Effector CD4-positive, alpha-beta T cell (primary cell): ENCODE measurements around the gene RNU1-3.
"Not testable (repeated sequence)": the region's sequence is repeated elsewhere in the genome, so short reads cannot be mapped to it uniquely, and the experiment has no call there.

Source experiments
- DNase-seq: peaks from one replicate; pipeline ENCODE4 v3.0.0-alpha.2; 2020

Gene RNU1-3

DNA sequence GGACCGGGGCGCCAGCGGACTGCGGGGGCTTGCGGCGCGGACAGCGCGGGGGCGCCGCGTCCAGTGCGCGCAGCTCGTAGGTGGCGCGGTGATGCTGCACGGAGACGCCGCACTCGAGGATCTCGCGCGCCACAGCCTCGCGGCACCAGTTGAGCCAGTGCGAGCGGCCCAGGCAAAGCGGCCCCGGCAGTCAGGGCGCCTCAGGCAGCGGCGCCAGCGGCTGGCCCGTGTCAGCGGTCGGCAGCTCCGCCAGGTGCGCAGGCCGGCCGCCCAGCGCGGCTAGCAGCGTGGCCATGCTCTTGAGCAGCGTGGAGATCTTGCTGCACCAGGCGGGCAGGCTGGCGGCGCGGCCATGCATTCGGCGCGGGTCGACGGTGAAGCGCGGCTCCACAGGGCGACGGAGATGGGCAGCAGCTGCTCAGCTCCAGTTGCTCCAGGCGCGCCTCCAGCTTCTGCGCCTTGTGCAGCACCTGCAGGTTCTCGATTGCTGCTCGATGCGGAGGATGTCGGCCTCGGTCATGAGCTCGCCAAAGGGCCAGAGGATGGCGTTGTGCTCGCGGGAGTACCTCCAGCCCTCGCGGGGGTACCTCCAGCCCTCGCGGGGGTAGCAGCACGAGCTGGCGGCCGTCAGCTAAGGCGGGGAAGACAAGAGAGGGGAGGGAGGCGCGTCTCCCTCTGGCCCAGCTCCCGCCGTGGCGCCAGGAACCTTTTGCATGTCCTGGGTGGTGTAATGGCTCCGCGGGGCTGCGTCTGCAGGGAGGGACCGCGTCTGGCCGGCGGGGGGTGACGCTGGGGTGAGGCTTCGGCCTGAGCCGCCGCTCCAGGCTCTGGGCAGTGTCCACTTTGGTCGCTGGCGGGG is 26.9 kb upstream of the RNU1-3 start:
- not testable (repeated sequence) for DNase-seq

DNA sequence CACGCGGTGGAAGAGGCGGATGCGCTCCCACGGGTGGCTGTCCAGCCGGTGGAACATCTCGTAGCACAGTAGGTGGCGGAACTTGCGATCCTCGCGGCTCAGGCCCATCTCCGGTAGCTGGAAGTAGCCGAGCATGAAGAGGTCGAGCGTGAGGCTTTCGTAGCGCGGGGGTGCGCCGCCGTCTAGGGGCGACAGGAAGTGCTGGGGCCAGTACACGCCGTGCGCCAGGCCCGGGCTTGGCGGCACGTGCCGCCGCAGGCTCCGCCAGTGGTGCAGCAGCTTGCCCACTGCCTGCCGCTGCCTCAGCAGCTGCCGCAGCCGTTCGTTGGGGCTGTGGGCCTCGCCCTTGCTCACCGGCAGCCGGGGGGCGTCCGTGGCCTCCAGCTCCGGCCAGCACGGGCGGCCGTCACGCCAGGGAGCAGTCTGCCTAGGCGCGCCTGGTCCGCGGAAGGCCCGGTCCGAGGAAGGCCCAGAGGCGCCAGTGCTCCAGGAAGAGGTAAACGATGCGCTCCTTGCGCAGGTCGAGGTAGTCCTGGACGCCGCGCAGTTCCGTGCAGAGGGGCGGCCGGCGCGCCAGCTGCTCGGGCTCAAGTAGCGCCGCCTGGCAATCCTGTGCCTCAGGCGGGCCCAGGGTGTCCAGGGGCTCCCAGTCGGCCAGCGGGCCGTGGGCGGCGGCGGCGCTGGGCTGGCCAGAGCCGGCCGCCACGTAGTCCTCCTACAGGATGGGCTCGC is 26.1 kb upstream of the RNU1-3 start:
- DNase-seq = not testable (repeated sequence)

DNA sequence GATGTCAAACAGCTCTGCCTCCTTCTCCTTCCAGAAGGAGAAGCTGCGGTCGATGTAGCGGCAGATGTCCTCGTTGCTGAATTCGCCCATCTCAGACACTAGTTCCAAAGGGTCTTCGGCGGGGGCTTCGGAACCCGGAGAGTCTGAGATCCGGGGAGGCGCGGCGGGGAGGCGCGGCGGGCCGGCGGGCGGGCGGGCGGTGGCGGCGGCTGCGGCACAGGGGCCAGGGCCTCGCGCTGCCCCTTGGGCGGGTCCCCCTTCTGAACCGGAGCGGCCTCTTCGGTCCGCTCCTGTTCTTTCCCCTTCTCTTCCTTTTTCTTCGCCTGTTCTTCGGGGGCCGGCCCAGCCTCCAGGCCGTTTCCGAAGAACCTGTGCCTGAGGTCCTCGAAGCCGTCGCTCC is 25.5 kb upstream of the RNU1-3 start:
- not testable (repeated sequence) for DNase-seq

DNA sequence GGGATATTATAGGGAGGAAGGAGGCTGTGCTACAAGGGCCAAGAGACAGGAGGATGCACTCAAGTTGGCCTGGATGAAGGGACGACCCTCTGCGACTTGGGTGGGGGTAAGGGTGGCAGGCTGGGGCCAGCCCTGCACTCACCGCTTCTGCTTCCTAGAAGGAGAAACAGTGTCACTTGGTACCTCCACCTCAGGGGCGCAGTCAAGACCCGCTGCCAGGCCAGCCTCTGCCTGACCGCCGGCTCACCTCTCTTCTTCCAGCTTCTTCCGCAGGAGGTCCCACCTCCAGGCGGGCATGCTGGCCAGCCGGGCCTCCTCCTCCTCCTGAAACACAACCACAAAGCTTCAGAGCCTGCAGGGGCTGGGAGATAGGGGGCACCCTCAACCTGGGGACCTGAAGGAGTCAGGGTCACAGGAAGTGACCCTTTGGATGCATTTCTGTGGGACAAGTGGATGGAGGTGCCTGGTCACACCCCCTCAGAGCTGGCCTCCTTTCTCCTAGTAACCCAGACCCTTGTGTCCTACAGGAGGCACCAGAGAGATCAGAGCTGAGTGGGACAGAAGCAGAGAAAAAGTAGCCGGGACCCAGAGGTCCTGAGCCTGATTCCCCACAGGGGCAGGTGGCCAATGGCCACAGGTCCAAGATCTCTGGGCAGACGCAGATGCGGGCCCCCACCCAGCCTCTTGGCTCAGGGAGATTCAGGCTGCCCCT is 24.4 kb upstream of the RNU1-3 start:
- not testable (repeated sequence) for DNase-seq

DNA sequence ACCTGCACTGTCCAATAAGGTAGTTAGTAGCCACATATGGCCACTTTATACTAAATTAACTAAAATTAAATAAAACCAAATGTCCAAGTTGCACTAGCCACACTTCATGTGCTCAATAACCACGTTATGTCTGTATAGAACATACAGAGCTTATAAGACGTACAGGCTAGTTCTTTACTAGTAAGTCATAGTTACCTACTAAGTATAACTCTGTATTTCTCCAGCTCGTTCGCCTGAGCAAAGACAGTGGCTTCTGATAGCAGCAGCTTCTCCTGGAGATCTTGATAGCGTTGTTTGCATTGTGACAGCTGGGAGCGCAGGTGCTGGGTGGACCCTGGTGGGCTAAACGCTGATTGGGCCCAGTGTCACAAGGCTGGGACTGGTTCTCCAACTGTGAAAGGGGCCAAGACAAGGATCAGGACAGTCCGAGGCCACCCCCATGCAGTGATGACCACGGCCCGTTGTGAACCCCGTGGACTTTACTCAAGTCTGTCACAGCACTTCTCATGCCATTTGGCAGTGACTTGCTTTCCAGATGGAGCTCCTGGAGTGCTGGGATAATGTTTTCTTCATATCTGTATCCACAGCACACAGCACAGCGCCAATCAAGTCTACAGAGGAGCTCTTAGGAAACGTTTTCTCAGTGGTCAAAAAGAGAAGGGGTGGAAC is 20.5 kb upstream of the RNU1-3 start:
- DNase-seq = not testable (repeated sequence)

DNA sequence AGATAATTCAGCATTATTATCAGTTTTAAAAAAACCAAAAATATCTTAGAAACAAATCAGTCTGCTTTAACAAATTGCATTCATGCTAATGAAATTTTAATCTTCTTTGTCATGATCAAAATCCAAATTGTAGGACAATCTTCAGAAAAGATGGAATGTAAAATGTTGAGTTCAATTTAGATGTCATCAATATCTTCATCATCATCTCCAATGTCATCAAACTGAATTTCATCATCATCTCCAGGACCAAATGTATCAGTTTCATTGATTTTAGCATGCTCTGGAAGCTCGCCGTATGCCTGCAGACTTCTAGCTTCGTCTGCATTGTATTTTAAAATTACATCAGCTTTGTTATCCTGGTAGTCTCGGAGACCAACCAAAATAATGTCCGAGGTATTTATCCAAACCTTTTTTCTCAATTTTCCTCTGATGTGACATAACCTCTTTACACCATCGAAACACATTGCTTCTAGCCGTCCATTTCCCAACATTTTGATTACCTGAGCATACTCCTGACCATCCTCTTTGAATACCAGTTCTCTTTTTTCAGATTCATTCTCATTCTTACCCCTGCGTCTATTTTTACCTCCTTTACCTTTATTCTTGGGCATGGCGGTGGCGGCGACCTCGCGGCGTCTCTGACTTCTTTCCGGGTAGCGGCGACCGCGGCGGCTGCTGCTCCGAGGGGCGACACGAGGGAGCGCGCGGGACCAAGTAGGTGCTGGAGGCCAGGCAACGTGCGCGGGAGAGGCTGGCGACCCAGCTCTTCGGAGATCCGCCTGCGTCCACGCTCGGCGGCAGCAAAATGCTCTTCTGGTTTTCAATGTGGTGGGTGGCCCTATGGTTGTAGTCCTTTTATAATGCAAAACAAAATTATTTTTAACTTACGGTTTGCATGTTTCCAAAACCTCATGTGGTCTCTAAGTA is 19.0 kb upstream of the RNU1-3 start:
- not testable (repeated sequence) for DNase-seq

DNA sequence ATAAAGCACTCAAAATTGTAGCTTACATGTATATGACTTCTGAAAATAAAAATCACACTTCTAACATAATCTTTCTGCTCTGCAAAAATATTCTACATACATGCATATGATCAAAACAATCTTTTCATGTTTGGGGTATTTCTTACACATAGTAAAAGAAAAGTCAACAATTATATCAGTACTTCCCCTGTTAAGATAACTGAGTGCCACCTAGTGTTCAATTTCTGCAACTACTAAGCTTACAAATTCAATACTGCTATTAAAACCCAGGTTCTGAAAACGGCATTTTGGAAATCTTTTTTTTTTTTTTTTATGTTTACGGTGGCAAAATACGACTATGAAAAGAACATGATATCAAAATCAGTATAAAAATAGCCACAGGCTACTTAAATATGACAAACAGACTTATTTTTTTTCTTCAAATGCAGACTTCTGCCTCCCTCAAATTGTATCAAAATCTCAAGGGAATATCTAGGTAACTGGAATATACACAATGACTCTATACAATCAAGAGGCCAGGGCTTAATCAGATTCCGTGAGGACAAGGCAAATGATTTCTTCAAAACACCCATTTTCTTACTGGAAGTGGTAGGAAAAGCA is 18.1 kb upstream of the RNU1-3 start:
- DNase-seq = not testable (repeated sequence)

DNA sequence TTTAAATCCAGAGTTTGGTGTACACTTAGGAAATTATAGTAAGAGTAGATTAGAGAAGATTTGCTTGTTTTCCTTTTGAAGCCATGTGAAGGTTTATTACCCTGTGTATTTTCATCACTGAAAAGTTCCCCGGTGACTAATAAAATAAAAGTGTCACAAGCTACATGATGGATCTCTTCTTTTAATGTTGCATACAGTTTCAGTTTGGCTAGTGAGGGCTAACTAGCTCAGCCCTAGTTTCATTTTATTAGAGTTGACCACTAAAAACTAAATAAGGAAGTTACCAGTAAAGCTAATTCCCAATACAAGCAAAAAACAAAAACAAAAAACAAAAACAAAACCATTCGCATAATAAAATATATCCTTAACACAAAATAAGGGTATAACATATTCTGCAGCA is 17.4 kb upstream of the RNU1-3 start:
- not testable (repeated sequence) for DNase-seq

DNA sequence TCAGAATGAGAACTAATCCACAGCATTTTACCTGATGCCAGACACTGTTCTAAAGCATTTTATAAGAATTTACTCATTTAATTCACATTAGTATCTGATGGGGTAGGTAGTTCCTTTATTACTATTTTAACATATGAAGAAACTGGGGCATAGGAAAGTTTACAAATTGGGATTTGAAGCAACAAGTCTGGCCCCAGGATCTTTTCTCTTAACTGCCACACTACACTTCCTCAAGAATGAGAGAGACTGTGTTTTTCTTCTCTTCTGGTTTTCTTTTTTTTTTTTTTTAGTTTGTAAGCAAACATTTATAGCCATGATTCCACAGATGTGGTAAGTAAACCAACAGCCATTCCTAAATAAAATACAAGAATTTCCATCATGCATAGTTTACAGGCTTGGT is 16.1 kb upstream of the RNU1-3 start:
- not testable (repeated sequence) for DNase-seq

DNA sequence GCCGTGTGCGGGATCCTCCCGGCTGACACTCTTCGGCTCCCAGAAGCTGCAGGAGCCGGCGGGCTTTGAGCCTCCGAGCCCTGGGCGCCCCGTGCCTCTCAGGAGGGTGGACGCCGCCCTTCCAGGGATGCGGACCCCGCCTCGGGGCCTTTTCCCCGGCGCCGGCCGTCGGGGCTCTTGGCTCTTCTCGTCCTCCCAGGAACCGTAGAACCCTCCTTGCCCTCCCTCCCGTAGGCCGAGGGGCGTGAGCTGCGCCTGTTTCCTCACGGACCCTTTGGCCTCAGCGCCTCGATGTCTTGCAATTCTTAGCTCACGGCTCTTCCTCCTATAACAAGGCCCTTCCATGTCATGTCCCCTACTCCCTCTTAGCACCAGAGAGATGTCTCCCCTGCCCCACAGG is 13.6 kb upstream of the RNU1-3 start:
- DNase-seq = not testable (repeated sequence)

DNA sequence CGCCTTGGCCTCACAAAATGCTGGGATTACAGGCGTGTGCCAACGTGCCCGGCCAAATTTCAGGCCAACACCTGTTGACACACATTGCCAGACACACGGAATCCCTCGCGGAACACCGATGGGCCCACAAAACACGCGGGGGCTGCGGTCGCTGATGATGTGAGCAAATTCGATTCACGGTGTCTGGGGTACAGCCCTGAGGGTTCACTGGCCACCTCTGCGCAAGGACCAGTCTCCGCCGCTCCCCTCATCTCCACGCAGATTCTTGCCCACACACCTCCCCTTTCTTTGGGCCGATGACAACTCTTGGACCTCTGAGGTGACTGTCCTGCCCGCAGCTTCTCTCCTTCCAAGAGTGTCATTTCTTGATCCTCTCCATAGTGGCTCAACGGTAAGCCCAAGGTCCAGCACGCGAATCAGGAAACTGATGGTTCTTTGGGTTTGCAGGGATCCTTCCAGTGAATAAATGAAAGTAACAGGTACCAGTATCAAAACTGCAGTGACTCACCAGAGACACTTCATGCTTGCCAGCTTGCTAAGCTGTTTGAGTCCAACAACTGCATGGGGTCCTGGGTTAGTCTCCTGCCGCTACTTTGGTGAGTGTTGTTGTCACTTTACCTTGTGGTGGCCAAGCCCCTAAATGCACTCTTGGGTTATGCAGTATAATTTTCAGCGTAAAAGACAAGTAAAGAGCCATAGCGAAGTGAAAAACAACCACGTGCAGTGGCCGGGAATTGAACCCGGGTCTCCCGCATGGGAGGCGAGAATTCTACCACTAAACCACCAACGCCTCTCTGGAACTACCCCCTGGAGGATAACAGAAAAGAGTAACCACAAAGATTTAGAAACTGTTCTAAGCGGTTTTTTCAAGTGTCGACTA is 11.0 kb upstream of the RNU1-3 start:
- no peak for DNase-seq

DNA sequence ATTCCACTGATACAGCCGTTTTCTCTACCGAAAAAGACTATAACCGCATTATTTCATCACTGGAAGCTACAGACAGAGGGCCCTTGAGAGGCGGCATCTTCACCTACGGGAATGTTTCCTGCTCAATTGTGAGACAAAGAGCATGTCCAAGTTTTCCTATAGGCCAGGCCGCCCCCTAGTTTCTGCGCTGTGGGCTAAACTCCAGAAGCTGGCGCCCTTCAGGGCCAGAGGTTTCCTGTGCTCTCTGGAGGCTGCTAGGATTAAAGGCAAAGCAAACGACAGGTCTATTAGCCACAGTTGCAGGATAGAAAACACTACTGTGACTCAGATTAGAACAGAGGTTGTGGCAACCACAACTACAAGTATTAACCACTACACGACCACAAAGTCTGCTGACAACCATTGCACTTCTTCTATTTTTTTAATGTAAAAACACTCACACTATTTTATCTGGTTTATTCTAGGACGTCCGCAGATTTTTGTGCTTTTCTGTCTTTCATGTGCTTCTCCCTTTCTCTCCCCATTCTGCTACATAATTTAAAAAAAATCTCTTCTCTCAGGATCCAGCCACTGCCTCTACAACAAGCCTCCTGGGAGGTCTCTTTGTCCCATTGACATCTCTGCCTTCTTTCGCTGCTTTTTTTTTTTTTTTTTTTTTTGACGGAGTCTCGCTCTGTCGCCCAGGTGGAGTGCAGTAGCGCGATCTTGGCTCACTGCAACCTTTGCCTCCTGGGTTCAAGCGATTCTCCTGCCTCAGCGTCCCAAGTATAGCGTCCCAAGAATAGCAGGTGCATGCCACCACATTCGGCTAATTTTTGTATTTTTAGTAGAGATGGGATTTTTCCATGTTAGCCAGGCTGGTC is 10.1 kb upstream of the RNU1-3 start:
- DNase-seq = not testable (repeated sequence)

DNA sequence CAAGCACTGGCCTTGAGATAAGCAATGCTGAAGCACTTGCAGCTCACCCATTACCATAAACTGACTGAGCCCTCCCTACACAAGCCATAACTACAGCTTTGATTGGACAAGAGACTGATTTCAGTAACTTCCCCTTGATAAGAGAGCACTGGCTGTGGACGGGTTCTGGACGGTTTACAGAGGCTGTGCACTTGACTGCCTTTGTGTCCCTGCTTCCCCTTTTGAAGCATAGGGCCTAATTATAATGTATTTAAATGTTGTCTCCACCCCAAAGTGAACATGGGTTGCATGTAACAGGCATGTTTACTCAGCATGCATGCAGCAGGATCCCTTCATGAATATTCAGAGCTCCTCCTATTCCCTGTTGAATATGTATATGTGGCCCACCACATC is 8.4 kb upstream of the RNU1-3 start:
- not testable (repeated sequence) for DNase-seq

DNA sequence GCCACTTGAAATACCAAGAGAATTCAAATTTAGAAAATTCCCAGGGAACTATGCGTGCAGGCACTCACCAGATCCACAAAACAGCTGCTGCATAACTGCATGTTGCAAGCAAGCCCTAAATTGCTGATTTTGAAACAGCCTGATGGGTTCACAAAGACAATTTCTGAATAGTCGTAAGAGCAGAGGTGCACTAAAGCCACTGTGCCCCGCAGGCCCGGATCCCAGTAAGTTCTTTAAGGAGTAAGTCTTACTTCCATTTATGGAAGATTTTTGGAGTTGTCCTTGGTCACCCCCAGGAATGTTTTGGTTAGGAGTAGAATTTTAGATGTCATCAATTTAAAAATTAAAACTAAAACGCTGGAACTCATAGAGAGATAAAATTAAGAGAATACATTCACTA is 7.2 kb upstream of the RNU1-3 start:
- not testable (repeated sequence) for DNase-seq

DNA sequence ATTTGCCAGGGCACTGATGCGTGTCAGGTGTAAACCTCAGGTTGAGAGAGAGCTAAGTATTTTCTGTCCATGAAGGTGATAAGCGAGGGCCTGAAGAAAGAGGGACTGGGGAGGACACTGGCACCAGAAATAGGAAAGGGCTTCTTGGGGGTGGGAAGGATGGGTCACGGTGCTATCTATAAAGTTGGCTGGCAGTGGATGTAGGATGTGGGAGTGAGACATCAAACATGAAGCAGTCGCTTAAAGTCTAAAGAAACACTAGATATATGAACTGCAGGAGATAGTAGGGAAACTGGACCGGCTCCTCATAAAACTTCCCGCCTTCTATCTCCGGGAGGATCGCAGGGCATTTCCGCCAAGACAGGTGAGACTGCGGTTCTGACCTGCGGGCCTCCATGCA is 912 bp downstream of the RNU1-3 start:
- not testable (repeated sequence) for DNase-seq

DNA sequence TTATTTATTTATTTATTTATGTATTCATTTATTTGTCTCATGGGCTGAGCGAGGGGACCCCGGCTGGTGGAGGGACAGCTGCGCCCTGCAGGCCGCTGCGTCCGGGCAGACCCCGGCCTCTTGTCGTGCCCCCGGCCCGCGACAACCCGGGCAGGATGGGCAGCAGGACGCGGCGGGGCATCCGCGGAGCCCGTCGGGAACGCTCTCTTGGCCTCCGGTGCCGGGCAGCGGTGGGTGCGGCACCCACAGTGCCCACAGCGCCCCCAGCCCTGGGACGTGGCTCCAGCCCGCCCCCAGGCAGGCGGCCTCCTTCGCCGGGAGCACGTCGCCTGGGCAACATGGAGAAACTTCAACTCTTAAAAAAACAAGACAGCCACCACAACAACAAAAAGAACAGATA is 8.5 kb downstream of the RNU1-3 start:
- not testable (repeated sequence) for DNase-seq

DNA sequence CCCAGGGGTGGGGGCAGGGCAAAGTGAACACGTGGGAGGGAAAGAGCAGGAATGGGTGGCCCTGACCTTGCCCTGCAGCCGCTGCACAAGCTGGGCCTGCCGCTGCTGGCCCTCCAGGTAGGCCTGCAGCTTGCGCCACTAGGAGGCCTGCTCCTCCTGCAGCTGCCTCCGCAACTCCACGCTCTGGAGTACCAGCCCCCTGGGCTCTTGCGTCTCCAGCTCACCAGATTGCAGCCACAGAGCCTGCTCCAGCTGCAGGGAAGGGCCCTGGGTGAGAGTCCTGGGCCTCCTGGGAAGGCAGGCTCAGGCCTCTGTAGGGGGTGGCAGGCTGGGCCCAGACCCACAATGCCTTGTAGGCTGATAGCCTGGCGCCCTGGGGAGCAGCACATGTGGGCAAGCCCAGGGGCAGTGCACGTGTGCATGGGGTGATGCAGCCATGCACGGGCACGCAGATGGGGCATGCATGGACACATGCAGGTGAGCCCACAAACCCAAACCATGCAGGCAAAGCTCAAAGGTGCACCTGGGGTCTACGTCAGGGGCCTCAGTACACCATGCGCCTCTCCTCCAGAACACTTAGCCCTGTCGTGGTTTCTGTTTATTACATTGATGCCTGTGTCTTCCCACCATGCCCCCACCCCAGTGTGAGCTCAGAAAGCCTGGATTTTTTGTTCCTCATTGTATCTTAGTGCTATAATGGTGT is 9.6 kb downstream of the RNU1-3 start:
- not testable (repeated sequence) for DNase-seq

DNA sequence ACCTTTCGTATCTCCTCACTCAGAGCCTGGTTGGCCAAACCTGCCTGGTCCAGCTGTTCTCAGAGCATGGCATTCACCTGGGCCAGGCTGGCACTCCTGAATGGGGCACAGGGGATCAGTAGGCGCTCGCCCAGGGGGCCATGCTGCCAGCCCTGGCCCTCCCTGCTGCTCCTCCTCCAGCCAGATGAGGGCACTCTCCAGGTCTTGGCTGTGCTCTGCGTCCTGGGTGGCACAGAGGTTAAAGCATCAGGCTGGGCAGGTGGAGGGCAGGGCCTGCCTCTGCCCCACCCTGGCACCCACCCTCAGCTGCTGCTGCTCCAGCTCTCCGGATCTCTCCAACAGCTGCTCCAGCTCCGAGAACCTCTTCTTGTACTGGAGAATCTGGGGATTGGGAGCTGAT is 10.2 kb downstream of the RNU1-3 start:
- DNase-seq = not testable (repeated sequence)
